Muscle layer of colon (tissue), 2 donors: ENCODE results near the gene KDM2B.

Source experiments
- H3K27ac ChIP-seq: one replicate; pipeline ENCODE4 v1.7.0; 2013; ENCODE audit warnings: low read depth, mild to moderate bottlenecking, low read length, moderate library complexity
- H3K27me3 ChIP-seq, 2 donors: one replicate each; pipeline ENCODE4 v1.7.0; 2013; ENCODE audit warnings: low read length in 2 of 2, mild to moderate bottlenecking in 2 of 2; ENCODE audit not compliant: insufficient read depth in 2 of 2, control insufficient read depth in 1 of 2
- H3K36me3 ChIP-seq: one replicate; pipeline ENCODE4 v1.7.0; 2013; ENCODE audit warnings: mild to moderate bottlenecking, low read length; ENCODE audit not compliant: insufficient read depth
- H3K4me1 ChIP-seq: one replicate; pipeline ENCODE4 v1.7.0; 2013; ENCODE audit warnings: mild to moderate bottlenecking, low read length; ENCODE audit not compliant: insufficient read depth
- H3K4me3 ChIP-seq, 2 donors: one replicate each; pipeline ENCODE4 v1.7.0; 2013; ENCODE audit warnings: low read length in 2 of 2, low read depth in 1 of 2, mild to moderate bottlenecking in 1 of 2, moderate library complexity in 1 of 2
- H3K9ac ChIP-seq: one replicate; pipeline ENCODE4 v1.7.0; 2013; ENCODE audit warnings: low read length
- H3K9me3 ChIP-seq: one replicate; pipeline ENCODE4 v1.7.0; 2013; ENCODE audit warnings: mild to moderate bottlenecking, low read length
- donor health status: abdominal sarcoma.
- donor health status: Adenocarcinoma of cecum.

The KDM2B gene

GRCh38 chr12:121549075-121549474 is 31.7 kb downstream of the KDM2B start:
- Histone ChIP-seq H3K27me3 (no peaks in the 10 kb centered on the region), H3K36me3 (peaks cover 8% of the 10 kb centered on the region), H3K4me3 (no peak overlapping the region), H3K9me3 (no peaks in the 10 kb centered on the region), H3K27ac (no peak overlapping the region), H3K9ac (no peak overlapping the region), H3K4me1 (no peaks in the 10 kb centered on the region)

GRCh38 chr12:121545480-121545879 is 35.3 kb downstream of the KDM2B start:
- no peak overlapping the region for H3K9ac ChIP-seq
- no peaks in the 10 kb centered on the region for H3K27me3 ChIP-seq
- H3K36me3 ChIP-seq = peaks cover 8% of the 10 kb centered on the region
- H3K4me3 ChIP-seq = no peak overlapping the region
- H3K9me3 ChIP-seq = no peaks in the 10 kb centered on the region
- no peaks in the 10 kb centered on the region for H3K4me1 ChIP-seq
- no peak overlapping the region for H3K27ac ChIP-seq

DNA sequence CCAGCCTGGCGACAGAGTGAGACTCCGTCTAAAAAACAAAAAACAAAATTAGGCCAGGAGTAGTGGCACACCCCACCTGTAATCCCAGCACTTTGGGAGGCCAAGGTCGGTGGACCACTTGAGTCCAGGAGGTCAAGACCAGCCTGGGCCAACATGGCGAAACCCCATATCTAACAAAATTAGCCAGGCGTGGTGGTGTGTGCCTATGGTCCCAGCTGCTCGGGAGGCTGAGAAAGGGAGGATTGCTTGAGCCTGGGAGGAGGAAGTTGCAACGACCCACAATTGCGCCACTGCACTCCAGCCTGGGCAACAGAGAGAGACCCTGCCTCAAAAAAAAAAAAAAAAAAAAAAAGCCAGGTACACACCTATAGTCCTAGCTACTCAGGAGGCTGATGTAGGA is 37.0 kb downstream of the KDM2B start:
- H3K9me3 ChIP-seq = no peaks in the 10 kb centered on the region
- H3K9ac ChIP-seq = no peak overlapping the region
- H3K4me1 ChIP-seq = no peaks in the 10 kb centered on the region
- peaks cover 6% of the 10 kb centered on the region for H3K36me3 ChIP-seq
- no peaks in the 10 kb centered on the region for H3K27me3 ChIP-seq
- no peak overlapping the region for H3K27ac ChIP-seq
- no peak overlapping the region for H3K4me3 ChIP-seq

- Histone ChIP-seq H3K4me3 (no peak overlapping the region), H3K9me3 (no peaks in the 10 kb centered on the region), H3K27me3 (no peaks in the 10 kb centered on the region), H3K4me1 (peaks cover 18% of the 10 kb centered on the region), H3K36me3 (no peaks in the 10 kb centered on the region), H3K27ac (no peak overlapping the region), H3K9ac (no peak overlapping the region)
Measured at GRCh38 chr12:121539908-121540307, 40.9 kb downstream of the KDM2B start.

GRCh38 chr12:121538699-121539061 is 42.1 kb downstream of the KDM2B start:
- Histone ChIP-seq H3K4me1 (peaks cover 18% of the 10 kb centered on the region), H3K9ac (peak overlapping the region; percentile 26), H3K27me3 (no peaks in the 10 kb centered on the region), H3K9me3 (no peaks in the 10 kb centered on the region), H3K4me3 (peak overlapping the region in 1 of 2 donors; percentile 60), H3K36me3 (no peaks in the 10 kb centered on the region), H3K27ac (peak overlapping the region; percentile 65)

DNA sequence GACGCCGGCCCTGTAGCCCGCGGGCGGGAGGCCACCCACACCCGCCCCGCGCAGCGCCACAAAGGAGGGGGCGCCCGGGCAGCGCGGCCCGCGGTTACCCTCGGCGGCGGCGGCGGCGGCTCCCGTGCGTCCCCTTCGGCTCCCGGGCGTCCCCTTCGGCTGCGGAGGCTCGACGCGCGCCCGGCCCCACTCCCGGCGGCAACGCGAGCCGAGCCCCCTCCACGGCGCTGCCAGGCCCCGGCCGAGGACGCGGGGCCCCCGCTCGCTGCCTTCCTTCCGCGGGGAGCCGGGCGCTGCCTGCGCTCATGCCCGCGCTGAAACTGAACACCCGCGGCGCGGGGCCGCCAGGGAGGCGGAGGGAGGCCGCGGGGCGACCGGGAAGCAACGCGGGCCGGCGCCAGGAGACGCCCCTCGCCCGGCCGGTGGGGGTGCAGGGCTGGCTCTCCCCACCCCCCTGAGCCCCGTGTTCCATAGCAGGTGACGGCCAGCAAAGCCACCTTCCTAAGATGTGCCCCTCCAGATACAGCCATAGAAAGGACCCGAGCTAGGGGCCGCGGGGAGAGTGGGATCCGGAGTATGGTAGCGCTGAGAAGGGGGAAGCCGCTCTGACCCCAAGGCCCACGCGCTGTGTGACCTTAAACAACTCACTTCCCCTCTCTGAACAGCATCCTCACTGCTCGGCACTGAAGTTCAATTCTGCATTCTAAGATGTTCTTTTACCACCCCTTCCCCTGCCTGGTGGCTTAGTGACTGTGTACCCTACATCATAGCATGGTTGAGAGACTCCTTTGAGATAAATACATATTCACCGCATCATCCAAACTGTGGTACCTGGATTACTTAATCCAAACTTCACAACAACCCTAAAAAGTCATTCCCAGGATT is 42.8 kb downstream of the KDM2B start:
- H3K4me3 ChIP-seq = peak overlapping the region; percentile 52 to 60
- no peaks in the 10 kb centered on the region for H3K27me3 ChIP-seq
- H3K27ac ChIP-seq = peak overlapping the region; percentile 86
- no peaks in the 10 kb centered on the region for H3K36me3 ChIP-seq
- peaks cover 21% of the 10 kb centered on the region for H3K4me1 ChIP-seq
- peak overlapping the region; percentile 26 for H3K9ac ChIP-seq
- no peaks in the 10 kb centered on the region for H3K9me3 ChIP-seq

- Histone ChIP-seq H3K27ac (peak overlapping the region; percentile 86), H3K4me1 (peaks cover 21% of the 10 kb centered on the region), H3K4me3 (peak overlapping the region; percentile 52 to 60), H3K27me3 (no peaks in the 10 kb centered on the region), H3K36me3 (no peaks in the 10 kb centered on the region), H3K9ac (peak overlapping the region; percentile 21), H3K9me3 (no peaks in the 10 kb centered on the region)
Measured at GRCh38 chr12:121536899-121537813, 43.7 kb downstream of the KDM2B start.

GRCh38 chr12:121536054-121536898 is 44.5 kb downstream of the KDM2B start:
- peak overlapping the region; percentile 52 to 60 for H3K4me3 ChIP-seq
- peaks cover 21% of the 10 kb centered on the region for H3K4me1 ChIP-seq
- no peaks in the 10 kb centered on the region for H3K27me3 ChIP-seq
- H3K9ac ChIP-seq = peak overlapping the region; percentile 21
- H3K27ac ChIP-seq = peak overlapping the region; percentile 86
- H3K9me3 ChIP-seq = no peaks in the 10 kb centered on the region
- no peaks in the 10 kb centered on the region for H3K36me3 ChIP-seq

DNA sequence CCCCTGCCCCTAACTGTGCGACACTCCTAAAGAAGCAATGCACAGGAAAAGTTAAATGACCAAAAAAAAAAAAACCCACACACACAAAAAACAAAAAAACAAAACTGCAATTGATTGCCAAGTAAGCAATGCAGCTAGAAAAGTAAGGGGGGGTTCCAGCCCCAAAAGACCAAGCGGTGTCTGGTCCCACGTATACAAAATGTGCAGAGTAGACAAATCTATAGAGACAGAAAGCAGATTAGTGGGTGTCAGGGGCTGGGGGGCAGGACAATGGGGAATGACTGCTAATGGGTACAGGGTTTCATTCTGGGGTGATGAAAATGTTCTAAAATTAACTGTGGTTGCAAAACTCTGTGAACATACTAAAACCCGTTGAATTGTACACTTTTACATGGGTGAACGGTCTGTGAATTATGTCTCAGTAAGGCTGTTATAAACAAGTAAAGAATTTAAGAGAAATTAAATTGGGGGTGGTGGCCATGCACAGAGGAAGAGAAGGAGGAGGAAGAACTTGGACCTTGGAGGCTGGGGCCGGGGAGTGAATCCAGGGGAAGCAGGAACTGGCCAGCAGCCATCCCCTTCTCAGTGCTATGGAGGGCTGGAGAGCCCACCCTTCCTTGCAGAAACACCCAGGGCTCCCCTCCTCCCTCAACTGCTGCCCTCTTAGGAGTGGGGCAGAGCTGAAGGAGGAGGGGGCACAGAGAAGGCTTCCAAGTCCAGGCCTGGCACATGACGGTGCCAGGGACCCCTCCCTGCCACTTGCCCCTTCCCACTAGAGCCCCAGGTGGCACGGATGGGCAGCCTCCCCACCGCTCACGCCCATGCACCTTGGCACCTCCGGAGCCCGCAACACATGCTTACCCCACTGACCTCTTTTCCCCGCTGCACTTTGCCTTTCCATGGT is 45.4 kb downstream of the KDM2B start:
- H3K36me3 ChIP-seq = peaks cover 4% of the 10 kb centered on the region
- H3K9ac ChIP-seq = no peak overlapping the region
- no peaks in the 10 kb centered on the region for H3K27me3 ChIP-seq
- H3K4me3 ChIP-seq = peak overlapping the region; percentile 22 to 60
- H3K27ac ChIP-seq = peak overlapping the region; percentile 86
- no peaks in the 10 kb centered on the region for H3K9me3 ChIP-seq
- H3K4me1 ChIP-seq = peaks cover 28% of the 10 kb centered on the region

- H3K27me3 ChIP-seq = no peaks in the 10 kb centered on the region
- H3K27ac ChIP-seq = no peak overlapping the region
- H3K4me3 ChIP-seq = no peak overlapping the region
- H3K36me3 ChIP-seq = peaks cover 4% of the 10 kb centered on the region
- H3K4me1 ChIP-seq = peaks cover 28% of the 10 kb centered on the region
- H3K9me3 ChIP-seq = no peaks in the 10 kb centered on the region
- H3K9ac ChIP-seq = no peak overlapping the region
Measured at GRCh38 chr12:121534495-121535148, 46.2 kb downstream of the KDM2B start.
